HG03135 (cell line): ENCODE results near the gene OAS1.

Source experiments
- ATAC-seq: cut with Tn5 transposase; IDR thresholded peaks from one replicate; pipeline ENCODE4 v1.9.1; 2021; ENCODE audit warnings: mild to moderate bottlenecking, moderate library complexity; ENCODE audit not compliant: unreplicated experiment

Gene OAS1

DNA sequence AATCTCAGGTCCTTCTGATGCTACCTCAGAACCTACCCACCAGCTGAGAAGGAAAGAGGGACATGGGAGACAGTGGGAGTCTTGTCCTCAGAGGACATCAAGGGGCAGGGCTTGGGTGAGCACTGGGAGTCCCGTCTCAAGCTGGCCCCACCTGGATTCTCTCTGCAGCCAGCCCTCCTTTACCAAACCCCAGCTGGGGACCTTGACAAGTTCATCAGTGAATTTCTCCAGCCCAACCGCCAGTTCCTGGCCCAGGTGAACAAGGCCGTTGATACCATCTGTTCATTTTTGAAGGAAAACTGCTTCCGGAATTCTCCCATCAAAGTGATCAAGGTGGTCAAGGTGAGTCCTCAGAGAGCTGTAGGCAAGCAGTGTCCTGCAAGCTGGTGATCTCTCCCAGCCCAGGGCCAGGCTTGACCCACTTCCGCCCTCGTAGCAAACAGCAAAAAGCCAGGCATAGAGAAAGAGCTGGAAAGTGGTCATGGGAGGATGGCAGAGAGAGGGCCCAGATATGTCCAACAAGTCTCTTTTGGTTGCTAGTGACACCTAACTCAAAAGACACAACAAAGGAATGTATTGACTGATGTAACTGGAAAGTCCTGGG is 57.4 kb downstream of the OAS1 start:
- ATAC-seq = no peak

DNA sequence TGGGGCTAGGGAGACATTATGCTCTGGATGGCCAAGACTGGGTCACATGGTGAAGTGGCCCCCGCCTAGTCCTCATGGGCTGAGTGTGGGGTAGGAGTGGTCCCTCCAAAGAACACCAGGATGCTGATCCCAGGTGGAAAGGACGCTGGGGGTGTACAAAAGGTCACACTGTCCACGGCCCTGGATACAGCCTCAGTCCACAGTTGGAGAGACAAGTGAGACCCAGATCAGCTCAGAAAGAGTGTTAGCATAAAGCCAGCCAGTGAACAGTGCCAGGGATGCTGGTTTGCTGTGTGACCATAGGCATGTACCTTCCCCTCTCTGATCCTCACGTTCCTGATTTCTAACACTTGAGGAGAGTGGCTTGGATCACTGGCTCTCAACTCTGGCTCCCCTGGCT is 58.2 kb downstream of the OAS1 start:
- ATAC-seq = no peak

DNA sequence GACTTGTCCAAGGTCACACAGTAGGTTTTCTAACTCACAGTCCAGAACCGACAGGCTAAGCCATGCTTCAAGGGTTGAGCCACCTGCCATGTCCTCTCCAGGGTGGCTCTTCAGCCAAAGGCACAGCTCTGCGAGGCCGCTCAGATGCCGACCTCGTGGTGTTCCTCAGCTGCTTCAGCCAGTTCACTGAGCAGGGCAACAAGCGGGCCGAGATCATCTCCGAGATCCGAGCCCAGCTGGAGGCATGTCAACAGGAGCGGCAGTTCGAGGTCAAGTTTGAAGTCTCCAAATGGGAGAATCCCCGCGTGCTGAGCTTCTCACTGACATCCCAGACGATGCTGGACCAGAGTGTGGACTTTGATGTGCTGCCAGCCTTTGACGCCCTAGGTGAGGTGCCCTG is 58.9 kb downstream of the OAS1 start:
- ATAC-seq = no peak

DNA sequence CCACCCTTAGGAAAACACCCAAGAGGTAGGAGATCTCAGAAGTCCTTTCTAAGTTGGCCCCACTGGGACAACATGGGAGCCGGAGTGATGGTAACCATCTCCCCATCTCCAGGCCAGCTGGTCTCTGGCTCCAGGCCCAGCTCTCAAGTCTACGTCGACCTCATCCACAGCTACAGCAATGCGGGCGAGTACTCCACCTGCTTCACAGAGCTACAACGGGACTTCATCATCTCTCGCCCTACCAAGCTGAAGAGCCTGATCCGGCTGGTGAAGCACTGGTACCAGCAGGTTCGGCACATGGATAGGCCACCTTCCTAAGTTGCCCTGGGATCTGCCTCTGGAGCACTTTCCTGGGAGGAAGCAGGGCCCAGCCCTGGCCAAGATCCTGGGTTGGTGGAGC is 60.5 kb downstream of the OAS1 start:
- no peak for ATAC-seq

DNA sequence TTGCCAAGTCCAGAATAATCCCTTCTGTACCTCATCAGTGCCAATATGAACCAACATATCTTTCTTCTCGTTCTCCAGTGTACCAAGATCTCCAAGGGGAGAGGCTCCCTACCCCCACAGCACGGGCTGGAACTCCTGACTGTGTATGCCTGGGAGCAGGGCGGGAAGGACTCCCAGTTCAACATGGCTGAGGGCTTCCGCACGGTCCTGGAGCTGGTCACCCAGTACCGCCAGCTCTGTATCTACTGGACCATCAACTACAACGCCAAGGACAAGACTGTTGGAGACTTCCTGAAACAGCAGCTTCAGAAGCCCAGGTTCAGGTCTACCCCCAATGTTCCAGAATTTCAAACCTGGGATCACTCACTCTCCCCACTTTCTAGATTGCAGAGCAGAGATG is 61.1 kb downstream of the OAS1 start:
- no peak for ATAC-seq
